ENCODE results near the gene KIFC3.
"Not testable (repeated sequence)": the region's sequence is repeated elsewhere in the genome, so short reads cannot be mapped to it uniquely, and the experiment has no call there.

Gene KIFC3

GRCh38 chr16:57752581-57753447 lies 49.5 kb downstream of the KIFC3 start:
- no peak for DNase-seq

- DNase-seq = no peak
Observed at GRCh38 chr16:57752203-57752580, 50.1 kb downstream of the KIFC3 start.

GRCh38 chr16:57751539-57752202 lies 50.6 kb downstream of the KIFC3 start:
- DNase-seq = no peak

- no peak for DNase-seq
Observed at GRCh38 chr16:57750796-57751538, 51.3 kb downstream of the KIFC3 start.

- DNase-seq = no peak
Observed at GRCh38 chr16:57749856-57750452, 52.3 kb downstream of the KIFC3 start.

- DNase-seq = no peak
Observed at GRCh38 chr16:57749101-57749692, 53.1 kb downstream of the KIFC3 start.

GRCh38 chr16:57748596-57748995 lies 53.7 kb downstream of the KIFC3 start:
- no peak for DNase-seq

- no peak for DNase-seq
Observed at GRCh38 chr16:57747996-57748395, 54.3 kb downstream of the KIFC3 start.

- no peak for DNase-seq
Observed at GRCh38 chr16:57747496-57747895, 54.8 kb downstream of the KIFC3 start.

- no peak for DNase-seq
Observed at GRCh38 chr16:57747091-57747490, 55.2 kb downstream of the KIFC3 start.

- DNase-seq = not testable (repeated sequence)
Observed at GRCh38 chr16:57746316-57746715, 56.0 kb downstream of the KIFC3 start.

- no peak for DNase-seq
Observed at GRCh38 chr16:57745768-57746167, 56.5 kb downstream of the KIFC3 start.

GRCh38 chr16:57744642-57744903 lies 57.7 kb downstream of the KIFC3 start:
- no peak for DNase-seq

GRCh38 chr16:57743886-57744641 lies 58.2 kb downstream of the KIFC3 start:
- no peak for DNase-seq

- DNase-seq = no peak
Observed at GRCh38 chr16:57743458-57743857, 58.8 kb downstream of the KIFC3 start.

- no peak for DNase-seq
Observed at GRCh38 chr16:57742543-57742942, 59.7 kb downstream of the KIFC3 start.

GRCh38 chr16:57741660-57742191 lies 60.6 kb downstream of the KIFC3 start:
- no peak for DNase-seq

GRCh38 chr16:57740423-57741071 lies 61.7 kb downstream of the KIFC3 start:
- no peak for DNase-seq

- DNase-seq = no peak
Observed at GRCh38 chr16:57739756-57740422, 62.4 kb downstream of the KIFC3 start.

- DNase-seq = no peak
Observed at GRCh38 chr16:57738844-57739243, 63.4 kb downstream of the KIFC3 start.

Measured in eye (tissue), 1 donor.